Measurements from ENCODE around the gene SRP9. TPM values are rescaled to one million over a fixed set of nuclear protein-coding genes. Genes with fewer than 3 reads are reported as not detected.

Gene SRP9
- total and polyA plus RNA-seq, 10 of the 15 experiments (the other 5 are each of a cell fraction or from before 2014, with no cell fraction given), result 248 to 1,200 (median 514) TPM

GRCh38 chr1:225827076-225827475 is 49.5 kb downstream of the SRP9 start:
- ChIA-PET SMC1A (ENCODE audit: uncharacterized antibody, unreplicated experiment) (no interaction called here), RAD21 (ENCODE audit: unreplicated experiment) (no interaction called here), POLR2A (no interaction called here), CTCF (no interaction called here)
- DNase-seq (ENCODE audit: low read depth, low spot score) (no peak), ATAC-seq (no peak), FAIRE-seq (no peak)
- Histone ChIP-seq H3K79me2 (ENCODE audit: control insufficient read depth, insufficient read depth, low read length) (no peaks in the 10 kb centered on the region), H2AFZ (ENCODE audit: control insufficient read depth, low read depth, low read length) (no peak overlapping the region), H3K4me1 (ENCODE audit: control insufficient read depth, insufficient read depth, low read length) (no peaks in the 10 kb centered on the region), H3K36me3 (ENCODE audit: control insufficient read depth in 2 of 2, insufficient read depth in 2 of 2, low read length in 1 of 2) (no peaks in the 10 kb centered on the region), H3K4me3 (no peak overlapping the region), H3K27me3 (replicated peaks in 1 of 2; ENCODE audit: control insufficient read depth in 2 of 2, insufficient read depth in 2 of 2, low read length in 1 of 2) (no peaks in the 10 kb centered on the region), H3K4me2 (ENCODE audit: control insufficient read depth, insufficient read depth) (no peak overlapping the region), H3K27ac (ENCODE audit: control insufficient read depth, insufficient read depth) (no peak overlapping the region), H3K9ac (ENCODE audit: control insufficient read depth, insufficient read depth, low read length) (no peak overlapping the region), H4K20me1 (ENCODE audit: control insufficient read depth, insufficient read depth) (no peaks in the 10 kb centered on the region), H3K9me3 (replicated peaks; ENCODE audit: control insufficient read depth, insufficient read depth, low read length) (no peaks in the 10 kb centered on the region)
- intact Hi-C loops (cut with micrococcal nuclease; ENCODE audit: unreplicated experiment), result no loop called here
- no peak for TF ChIP-seq RUNX3 (IDR thresholded peaks at IDR 0.05; ENCODE audit: low read length)
- TF ChIP-seq RBBP5 (conservative IDR thresholded peaks at IDR 0.05), result no peak
- TF ChIP-seq CBX5 (IDR thresholded peaks at IDR 0.05; ENCODE audit: low read depth), result no peak
- no peak for TF ChIP-seq MAX (IDR thresholded peaks at IDR 0.05; ENCODE audit: low read depth, low read length)
- no peak for TF ChIP-seq BRCA1 (IDR thresholded peaks at IDR 0.05; ENCODE audit: low read depth, low read length)
- TF ChIP-seq SMC3 (IDR thresholded peaks at IDR 0.05; ENCODE audit: borderline replicate concordance, low read length), result no peak
- TF ChIP-seq CUX1 (IDR thresholded peaks at IDR 0.05; ENCODE audit: insufficient replicate concordance, low read depth, low read length), result no peak
- TF ChIP-seq SUZ12 (IDR thresholded peaks at IDR 0.05; ENCODE audit: unreplicated experiment), result no peak
- TF ChIP-seq NFIC (IDR thresholded peaks at IDR 0.05; ENCODE audit: low read depth, low read length), result no peak
- TF ChIP-seq BCL3 (IDR thresholded peaks at IDR 0.05; ENCODE audit: borderline replicate concordance, insufficient read depth, low read depth, low read length, poor library complexity, severe bottlenecking), result no peak
- no peak for TF ChIP-seq SIN3A (IDR thresholded peaks at IDR 0.05; ENCODE audit: low read depth, low read length)
- in situ Hi-C loops (cut with MboI), result no loop called here
- WGBS (ENCODE audit: insufficient coverage, insufficient replicate concordance, low lambda C conversion rate, missing lambda C conversion rate), result 38% methylated on average over 8 of the region's 8 CpGs
- no TSS peak for BruUV-seq (replicated peaks)
